ENCODE measurements around the gene OR12D2.
"Not testable (repeated sequence)": the region's sequence is repeated elsewhere in the genome, so short reads cannot be mapped to it uniquely, and the experiment has no call there.

The OR12D2 gene

GRCh38 chr6:29395331-29395730 is at the start of gene OR12D2:
Gene OR12D2, plus strand, starts transcription at chr6:29395631. Its CDS starts 1,069 bp downstream, at chr6:29396700.
- no peak for DNase-seq

GRCh38 chr6:29349348-29349747 is 46.1 kb upstream of the OR12D2 start:
- not testable (repeated sequence) for DNase-seq

GRCh38 chr6:29354980-29355379 is 40.5 kb upstream of the OR12D2 start:
- DNase-seq, result no peak

- no peak for DNase-seq
Observed at GRCh38 chr6:29355603-29356002, 39.8 kb upstream of the OR12D2 start.

GRCh38 chr6:29368765-29369164 is 26.7 kb upstream of the OR12D2 start, which contains the start of gene OR5V1:
Gene OR5V1, minus strand, starts transcription at chr6:29368865. Its CDS starts 12,670 bp downstream, at chr6:29356195.
- no peak for DNase-seq

GRCh38 chr6:29375191-29375590 is 20.2 kb upstream of the OR12D2 start, which contains the start of gene OR12D3:
Gene OR12D3, minus strand, starts transcription at chr6:29375291. Its CDS starts 4 bp downstream, at chr6:29375287.
- no peak for DNase-seq

- no peak for DNase-seq
Observed at GRCh38 chr6:29376003-29376402, 19.4 kb upstream of the OR12D2 start.

- DNase-seq, result no peak
Observed at GRCh38 chr6:29388533-29388932, 6.9 kb upstream of the OR12D2 start.

- DNase-seq, result no peak
Observed at GRCh38 chr6:29399525-29399924, 4.1 kb downstream of the OR12D2 start.

GRCh38 chr6:29403801-29404200 is 8.4 kb downstream of the OR12D2 start:
- no peak for DNase-seq

GRCh38 chr6:29414588-29414987 is 19.2 kb downstream of the OR12D2 start, which contains the start of gene OR12D1:
Gene OR12D1, plus strand, starts transcription at chr6:29414928.
- no peak for DNase-seq

GRCh38 chr6:29419516-29419915 is 24.1 kb downstream of the OR12D2 start:
- no peak for DNase-seq

- no peak for DNase-seq
Observed at GRCh38 chr6:29424168-29424567, 28.7 kb downstream of the OR12D2 start.

GRCh38 chr6:29424575-29424974 is 29.1 kb downstream of the OR12D2 start:
- no peak for DNase-seq

- DNase-seq, result no peak
Observed at GRCh38 chr6:29425075-29425474, 29.6 kb downstream of the OR12D2 start.

GRCh38 chr6:29426654-29427053 is 31.2 kb downstream of the OR12D2 start:
- no peak for DNase-seq

- not testable (repeated sequence) for DNase-seq
Observed at GRCh38 chr6:29436730-29437129, 41.3 kb downstream of the OR12D2 start.

- no peak for DNase-seq
Observed at GRCh38 chr6:29439006-29439405, 43.6 kb downstream of the OR12D2 start, which contains the start of gene OR10C1. Gene OR10C1, plus strand, starts transcription at chr6:29439306. Its CDS starts 710 bp downstream, at chr6:29440016.

GRCh38 chr6:29442719-29443118 is 47.3 kb downstream of the OR12D2 start:
- DNase-seq, result no peak

GRCh38 chr6:29444031-29444430 is 48.6 kb downstream of the OR12D2 start:
- not testable (repeated sequence) for DNase-seq
